Panc1 (cell line): ENCODE results near the gene NOP14. TPM values are rescaled to one million over a fixed set of nuclear protein-coding genes. Genes with fewer than 3 reads are reported as not detected.

ENCODE experiments used
- ATAC-seq: fragments of 200-7000 bp; cut with Tn5 transposase; 2 replicates; pipeline ENCODE4 v1.9.1; 2020; ENCODE audit warnings: mild to moderate bottlenecking, moderate library complexity
- BruUV-seq: library from RNA; stranded (reverse); fragments of 400-500 nt; replicated peaks from 2 replicates; lab custom pipeline; 2021; lab: Mats Ljungman, UMichigan
- CTCF ChIA-PET: fragments of 300-600 bp; sonication (Branson Sonifier 250); formaldehyde crosslinking; loops from one replicate; lab custom pipeline; 2022; ENCODE audit warnings: antibody characterized with exemption; lab: Charles Lee
- POLR2A ChIA-PET: fragments of 300-600 bp; sonication (Branson Sonifier 250); formaldehyde crosslinking; loops from one replicate; lab custom pipeline; 2022; ENCODE audit warnings: antibody characterized with exemption; lab: Charles Lee
- DNase-seq: peaks from one replicate; pipeline ENCODE4 v3.0.0-alpha.2; 2010; ENCODE audit warnings: low read depth, low spot score
- H3K27ac ChIP-seq: 2 replicates; pipeline ENCODE4 v1.5.1; 2011; ENCODE audit warnings: mild to moderate bottlenecking, low read length, inconsistent platforms
- H3K27me3 ChIP-seq: fragments of 200-500 bp; sonication (Bioruptor generic); 2 replicates; pipeline ENCODE4 v1.6.0; 2014; ENCODE audit warnings: low read length, inconsistent platforms; ENCODE audit not compliant: control insufficient read depth, insufficient read depth
- H3K36me3 ChIP-seq: fragments of 200-500 bp; sonication (Bioruptor generic); 2 replicates; pipeline ENCODE4 v1.5.1; 2014; ENCODE audit warnings: inconsistent platforms, mild to moderate bottlenecking, low read length, moderate library complexity; ENCODE audit not compliant: control insufficient read depth, insufficient read depth
- H3K4me1 ChIP-seq: 2 replicates; pipeline ENCODE4 v1.5.1; 2011; ENCODE audit warnings: inconsistent platforms, mild to moderate bottlenecking, low read length, moderate library complexity; ENCODE audit not compliant: control insufficient read depth, insufficient read depth
- H3K4me3 ChIP-seq, 2 experiments: 2 replicates each; pipeline ENCODE4 v1.5.1; 2011 to 2012; ENCODE audit warnings: low read depth in 2 of 2, low read length in 2 of 2, mild to moderate bottlenecking in 2 of 2, inconsistent platforms in 1 of 2, moderate library complexity in 1 of 2
- H3K9me3 ChIP-seq: fragments of 200-500 bp; sonication (Bioruptor generic); 2 replicates; pipeline ENCODE4 v1.5.1; 2014; ENCODE audit warnings: low read depth, mild to moderate bottlenecking, inconsistent platforms, low read length, moderate library complexity; ENCODE audit not compliant: control insufficient read depth, insufficient read depth
- CTCF ChIP-seq: fragments of 450-650 bp; IDR thresholded peaks from 2 replicates; pipeline ENCODE4 v1.5.1; 2017; ENCODE audit warnings: mild to moderate bottlenecking
- POLR2AphosphoS5 ChIP-seq: IDR thresholded peaks from 2 replicates; pipeline ENCODE4 v1.6.1; 2012; ENCODE audit warnings: mild to moderate bottlenecking, low read depth, low read length, moderate library complexity
- REST ChIP-seq, 2 experiments: IDR thresholded peaks; 2 replicates each; pipeline ENCODE4 v1.6.1; 2011 to 2012; ENCODE audit warnings: low read depth in 2 of 2, control low read depth in 1 of 2, low read length in 1 of 2, mild to moderate bottlenecking in 1 of 2, moderate library complexity in 1 of 2; ENCODE audit not compliant: insufficient read depth in 1 of 2
- SIN3A ChIP-seq: IDR thresholded peaks from 2 replicates; pipeline ENCODE4 v1.6.1; 2012; ENCODE audit warnings: low read depth, mild to moderate bottlenecking, low read length, moderate library complexity, borderline replicate concordance; ENCODE audit not compliant: insufficient read depth
- TCF7L2 ChIP-seq: IDR thresholded peaks from 2 replicates; pipeline ENCODE4 v1.6.1; 2011; ENCODE audit warnings: mild to moderate bottlenecking, low read depth, low read length, inconsistent platforms
- in situ Hi-C: cut with HindIII; loops from 2 replicates; pipeline ENCODE4 v1.10.0; 2016; ENCODE audit warnings: low sequenced_read_pairs, low pct_unique_long_range_greater_than_20kb
- intact Hi-C: fragments of 100-400 bp; cut with micrococcal nuclease; formaldehyde crosslinking; loops from one replicate; pipeline ENCODE4 v1.10.0; 2022; ENCODE audit not compliant: unreplicated experiment
- total RNA-seq: library from RNA; stranded (reverse); gene quantifications from one replicate; pipeline ENCODE4 v1.2.1, GENCODE V29; 2021; ENCODE audit not compliant: unreplicated experiment

NOP14 gene
- total RNA-seq, 1 experiment from 2014 or later: 32.9 TPM

GRCh38 chr4:2933566-2934076 lies 29.6 kb downstream of the NOP14 start:
- DNase-seq: no peak
- ChIA-PET POLR2A (no interaction called here), CTCF (no interaction called here)
- no peak for ATAC-seq
- no TSS peak for BruUV-seq
- H3K27me3 ChIP-seq: no peaks in the 10 kb centered on the region
- in situ Hi-C loops: no loop called here
- H3K9me3 ChIP-seq: no peaks in the 10 kb centered on the region
- H3K4me3 ChIP-seq: peak overlapping the region; percentile 56
- peak overlapping the region; percentile 85 for H3K27ac ChIP-seq
- intact Hi-C loops: loop anchor here (10.0 kb wide), 2 partner anchors 139 to 169 kb away; partner anchors contain the start of gene SH3BP2
- TF ChIP-seq POLR2AphosphoS5 (peak; percentile 4; the same call in 1 of the 2 replicates), TCF7L2 (no peak), CTCF (no peak)
- H3K36me3 ChIP-seq: no peaks in the 10 kb centered on the region; the same call in 1 of the 2 replicates
- peaks cover 38% of the 10 kb centered on the region for H3K4me1 ChIP-seq

GRCh38 chr4:2932951-2933565 lies 30.1 kb downstream of the NOP14 start:
- no peak for TF ChIP-seq SIN3A
- no peak for TF ChIP-seq REST (IDR thresholded peaks at IDR 0.05; ENCODE audit: insufficient read depth in 1 of 2, low read depth in 2 of 2, low read length in 1 of 2)
- peak; percentile 19; the same call in 1 of the 2 replicates for TF ChIP-seq POLR2AphosphoS5
- TF ChIP-seq TCF7L2: no peak
- TF ChIP-seq CTCF: no peak
- intact Hi-C loops: loop anchor here (10.0 kb wide), 2 partner anchors 138 to 168 kb away; partner anchors contain the start of gene SH3BP2
- H3K9me3 ChIP-seq: no peaks in the 10 kb centered on the region
- no peaks in the 10 kb centered on the region for H3K27me3 ChIP-seq
- H3K27ac ChIP-seq: peak overlapping the region; percentile 85
- CTCF ChIA-PET: no interaction called here
- in situ Hi-C loops: no loop called here
- no TSS peak for BruUV-seq
- no peak for ATAC-seq
- peaks cover 38% of the 10 kb centered on the region for H3K4me1 ChIP-seq
- no peaks in the 10 kb centered on the region for H3K36me3 ChIP-seq
- POLR2A ChIA-PET: no interaction called here
- DNase-seq: no peak
- peak overlapping the region; percentile 56 for H3K4me3 ChIP-seq
